ENCODE measurements around the gene ANAPC5.
"Not testable (repeated sequence)": the region's sequence is repeated elsewhere in the genome, so short reads cannot be mapped to it uniquely, and the experiment has no call there.

Gene ANAPC5

DNA sequence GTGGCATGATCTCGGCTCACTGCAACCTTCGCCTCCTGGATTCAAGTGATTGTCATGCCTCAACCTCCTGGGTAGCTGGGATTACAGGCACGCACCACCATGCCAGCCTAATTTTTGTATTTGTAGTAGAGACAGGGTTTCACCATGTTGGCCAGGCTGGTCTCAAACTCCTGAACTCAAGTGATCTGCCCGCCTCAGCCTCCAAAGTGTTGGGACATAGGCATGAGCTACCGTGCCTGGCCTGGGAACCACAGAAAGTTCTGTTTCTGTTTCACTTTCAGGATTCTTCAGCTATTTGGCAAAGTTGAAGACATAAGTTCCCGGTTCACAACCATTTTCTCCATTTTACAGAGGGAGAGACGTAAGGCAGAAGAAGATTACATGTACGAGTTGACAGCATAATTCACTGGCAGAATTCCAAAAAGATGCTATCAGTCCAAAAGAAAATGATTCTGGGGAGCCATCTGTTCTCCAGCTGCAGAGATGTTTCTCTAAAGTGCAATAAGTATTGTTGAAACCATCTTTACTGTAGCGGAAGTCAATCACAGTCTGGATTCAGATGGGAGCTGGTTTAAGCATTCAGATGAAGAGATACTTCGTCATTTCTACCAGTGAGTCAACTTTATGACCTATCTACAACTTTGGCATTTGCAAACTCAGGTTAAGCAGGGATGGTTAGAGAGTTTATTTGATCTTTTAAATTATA is 39.6 kb upstream of the ANAPC5 start:
- no peak for TF ChIP-seq PAX5 (IDR thresholded peaks at IDR 0.05; ENCODE audit: insufficient read depth, low read length, severe bottlenecking)
- TF ChIP-seq TAF1 (IDR thresholded peaks at IDR 0.05; ENCODE audit: low read depth, low read length): no peak
- TF ChIP-seq POLR2A (IDR thresholded peaks at IDR 0.05; ENCODE audit: low read depth, low read length): no peak
- no peak for TF ChIP-seq POU2F2 (IDR thresholded peaks at IDR 0.05; ENCODE audit: low read depth, low read length)
- TF ChIP-seq POLR2AphosphoS5 (IDR thresholded peaks at IDR 0.05; ENCODE audit: low read depth, low read length): no peak
- peak; percentile 14 for DNase-seq (ENCODE audit: insufficient read length, low spot score)

DNA sequence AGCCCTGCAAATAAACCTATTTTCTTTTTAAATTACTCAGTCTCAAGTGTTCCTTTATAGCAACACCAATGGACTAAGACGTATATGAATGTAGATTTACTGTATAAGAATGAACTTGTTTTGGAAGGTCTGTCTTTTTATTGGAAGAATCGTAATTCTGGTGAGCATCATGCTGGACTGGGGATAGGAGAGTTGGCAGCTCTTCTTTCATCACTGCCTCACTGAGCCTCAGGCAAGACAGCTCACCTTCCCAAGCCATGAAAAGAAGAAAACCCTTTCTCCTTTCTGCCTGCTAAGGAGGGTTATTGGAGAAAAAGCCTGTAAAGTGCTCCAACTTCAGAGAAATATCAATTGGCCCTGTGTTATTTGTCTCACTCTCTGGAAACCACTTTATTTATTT is 38.6 kb upstream of the ANAPC5 start:
- no peak for TF ChIP-seq TAF1 (IDR thresholded peaks at IDR 0.05; ENCODE audit: low read depth, low read length)
- FAIRE-seq (no peak), DNase-seq (ENCODE audit: insufficient read length, low spot score) (no peak)

More for the DNA sequence above, 39.6 kb upstream of the ANAPC5 start:
- FAIRE-seq: no peak

DNA sequence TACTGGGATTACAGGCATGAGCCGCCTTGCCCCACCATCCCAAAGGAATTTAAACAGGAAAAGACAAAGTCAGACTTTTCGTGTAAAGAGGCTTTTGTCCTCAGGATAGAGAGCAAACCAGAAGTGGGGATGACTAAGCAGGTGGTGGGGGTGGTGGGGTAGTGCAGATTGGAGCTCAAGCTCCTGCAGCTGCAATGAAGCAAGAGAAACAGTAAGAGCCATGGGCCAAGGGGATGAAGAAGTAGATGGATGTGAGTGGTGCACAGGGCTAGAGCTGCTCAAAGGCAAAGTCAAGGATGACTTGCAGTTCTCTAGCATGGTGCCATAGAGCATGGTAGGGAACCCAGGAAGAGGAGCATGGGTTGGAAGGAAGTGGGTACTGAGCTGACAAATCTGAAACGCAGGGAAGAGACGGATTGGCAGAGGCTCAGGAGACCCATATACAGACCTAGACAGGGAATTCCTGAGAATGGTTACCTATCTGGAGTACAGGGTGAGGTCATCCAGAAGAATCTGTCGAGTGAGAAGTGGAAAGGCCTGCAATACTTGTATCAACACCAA is 36.3 kb upstream of the ANAPC5 start:
- DNase-seq (ENCODE audit: insufficient read length, low spot score) (no peak), FAIRE-seq (no peak)
- TF ChIP-seq TAF1 (IDR thresholded peaks at IDR 0.05; ENCODE audit: low read depth, low read length) (no peak), SPI1 (IDR thresholded peaks at IDR 0.05; ENCODE audit: low read depth, low read length) (no peak), POU2F2 (IDR thresholded peaks at IDR 0.05; ENCODE audit: low read depth, low read length) (no peak), PAX5 (IDR thresholded peaks at IDR 0.05; ENCODE audit: insufficient read depth, low read length, severe bottlenecking) (no peak), POLR2AphosphoS5 (IDR thresholded peaks at IDR 0.05; ENCODE audit: low read depth, low read length) (no peak), POLR2A (IDR thresholded peaks at IDR 0.05; ENCODE audit: low read depth, low read length) (no peak)

DNA sequence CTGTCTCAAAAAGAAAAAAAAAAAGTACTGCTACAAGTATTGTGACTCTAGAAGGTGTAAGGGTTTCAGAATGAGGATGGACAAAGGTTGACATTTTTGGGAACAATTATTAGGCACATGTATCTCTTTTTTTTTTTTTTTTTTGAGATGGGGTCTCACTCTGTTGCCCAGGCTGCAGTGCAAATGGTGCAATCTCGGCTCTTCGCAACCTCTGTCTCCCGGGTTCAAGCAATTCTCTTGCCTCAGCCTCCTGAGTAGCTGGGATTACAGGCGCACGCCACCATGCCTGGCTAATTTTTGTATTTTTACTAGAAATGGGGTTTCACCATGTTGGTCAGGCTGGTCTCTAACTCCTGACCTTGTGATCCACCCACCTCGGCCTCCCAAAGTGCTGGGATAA is 32.7 kb upstream of the ANAPC5 start:
- FAIRE-seq; DNase-seq (ENCODE audit: insufficient read length, low spot score): not testable (repeated sequence)

DNA sequence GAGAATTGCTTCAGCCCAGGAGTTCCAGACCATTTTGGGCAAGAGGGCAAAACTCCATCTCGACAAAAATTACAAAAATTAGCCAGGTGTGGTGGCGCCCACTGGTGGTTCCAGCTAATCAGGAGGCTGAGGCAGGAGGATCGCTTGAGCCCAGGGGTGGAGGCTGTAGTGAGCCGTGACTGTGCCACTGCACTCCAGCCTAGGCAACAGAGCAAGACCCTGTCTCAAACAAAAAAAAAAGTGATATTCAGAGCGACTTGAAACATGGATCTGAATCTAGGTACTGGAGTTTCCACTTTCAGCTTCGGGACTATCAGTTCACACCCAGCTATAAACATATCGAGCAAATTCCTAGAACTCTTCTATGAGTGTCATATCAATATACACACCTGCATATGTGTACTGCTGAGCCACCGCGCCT is 31.4 kb upstream of the ANAPC5 start:
- TF ChIP-seq TAF1 (IDR thresholded peaks at IDR 0.05; ENCODE audit: low read depth, low read length): no peak
- TF ChIP-seq SPI1 (IDR thresholded peaks at IDR 0.05; ENCODE audit: low read depth, low read length): no peak
- TF ChIP-seq POLR2AphosphoS5 (IDR thresholded peaks at IDR 0.05; ENCODE audit: low read depth, low read length): no peak
- TF ChIP-seq POLR2A (IDR thresholded peaks at IDR 0.05; ENCODE audit: low read depth, low read length): no peak
- no peak for DNase-seq (ENCODE audit: insufficient read length, low spot score)
- FAIRE-seq: no peak

DNA sequence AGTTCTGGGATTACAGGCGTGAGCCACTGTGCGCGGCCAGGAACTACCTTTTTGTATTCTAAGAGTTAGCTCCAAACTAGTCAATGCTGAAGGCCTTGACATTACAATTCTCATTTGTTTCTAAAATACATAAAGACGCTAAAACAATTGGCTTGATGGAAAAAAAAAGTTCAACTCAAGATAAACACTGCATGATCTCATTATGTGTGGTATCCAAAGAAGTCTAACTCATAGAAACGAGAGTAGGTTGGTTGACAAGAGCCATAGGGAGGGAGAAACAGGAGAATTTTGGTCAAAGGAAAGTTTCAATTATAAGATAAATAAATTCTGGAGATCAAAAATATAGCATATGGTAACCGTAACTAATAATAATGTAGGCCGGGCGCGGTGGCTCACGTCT is 27.7 kb upstream of the ANAPC5 start:
- no peak for TF ChIP-seq POLR2AphosphoS5 (IDR thresholded peaks at IDR 0.05; ENCODE audit: low read depth, low read length)
- no peak for TF ChIP-seq SPI1 (IDR thresholded peaks at IDR 0.05; ENCODE audit: low read depth, low read length)
- no peak for TF ChIP-seq POU2F2 (IDR thresholded peaks at IDR 0.05; ENCODE audit: low read depth, low read length)
- no peak for TF ChIP-seq PAX5 (IDR thresholded peaks at IDR 0.05; ENCODE audit: insufficient read depth, low read length, severe bottlenecking)
- no peak for TF ChIP-seq POLR2A (IDR thresholded peaks at IDR 0.05; ENCODE audit: low read depth, low read length)
- no peak for TF ChIP-seq TAF1 (IDR thresholded peaks at IDR 0.05; ENCODE audit: low read depth, low read length)
- no peak for DNase-seq (ENCODE audit: insufficient read length, low spot score)
- no peak for FAIRE-seq

DNA sequence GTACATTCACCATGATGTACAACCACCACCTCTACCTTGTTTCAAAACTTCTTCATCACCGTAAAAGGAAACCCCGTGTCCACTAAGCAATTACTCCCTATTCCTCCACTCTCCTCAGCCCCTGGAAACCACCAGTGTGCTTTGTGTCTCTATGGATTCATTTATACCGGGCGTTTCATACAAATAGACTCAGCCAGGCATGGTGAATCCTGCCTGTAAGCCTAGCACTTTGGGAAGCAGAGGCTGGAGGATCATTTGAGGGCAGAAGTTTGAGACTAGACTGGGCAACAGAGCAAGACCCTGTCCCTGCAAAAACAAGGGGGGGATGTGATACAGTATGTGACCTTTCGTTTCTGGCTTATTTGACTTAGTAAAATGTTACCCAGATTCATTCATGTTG is 26.5 kb upstream of the ANAPC5 start:
- FAIRE-seq (no peak), DNase-seq (ENCODE audit: insufficient read length, low spot score) (no peak)
- no peak for TF ChIP-seq POLR2A (IDR thresholded peaks at IDR 0.05; ENCODE audit: low read depth, low read length)
- TF ChIP-seq POLR2AphosphoS5 (IDR thresholded peaks at IDR 0.05; ENCODE audit: low read depth, low read length): no peak
- no peak for TF ChIP-seq SPI1 (IDR thresholded peaks at IDR 0.05; ENCODE audit: low read depth, low read length)
- no peak for TF ChIP-seq TAF1 (IDR thresholded peaks at IDR 0.05; ENCODE audit: low read depth, low read length)
- no peak for TF ChIP-seq PAX5 (IDR thresholded peaks at IDR 0.05; ENCODE audit: insufficient read depth, low read length, severe bottlenecking)
- no peak for TF ChIP-seq POU2F2 (IDR thresholded peaks at IDR 0.05; ENCODE audit: low read depth, low read length)

DNA sequence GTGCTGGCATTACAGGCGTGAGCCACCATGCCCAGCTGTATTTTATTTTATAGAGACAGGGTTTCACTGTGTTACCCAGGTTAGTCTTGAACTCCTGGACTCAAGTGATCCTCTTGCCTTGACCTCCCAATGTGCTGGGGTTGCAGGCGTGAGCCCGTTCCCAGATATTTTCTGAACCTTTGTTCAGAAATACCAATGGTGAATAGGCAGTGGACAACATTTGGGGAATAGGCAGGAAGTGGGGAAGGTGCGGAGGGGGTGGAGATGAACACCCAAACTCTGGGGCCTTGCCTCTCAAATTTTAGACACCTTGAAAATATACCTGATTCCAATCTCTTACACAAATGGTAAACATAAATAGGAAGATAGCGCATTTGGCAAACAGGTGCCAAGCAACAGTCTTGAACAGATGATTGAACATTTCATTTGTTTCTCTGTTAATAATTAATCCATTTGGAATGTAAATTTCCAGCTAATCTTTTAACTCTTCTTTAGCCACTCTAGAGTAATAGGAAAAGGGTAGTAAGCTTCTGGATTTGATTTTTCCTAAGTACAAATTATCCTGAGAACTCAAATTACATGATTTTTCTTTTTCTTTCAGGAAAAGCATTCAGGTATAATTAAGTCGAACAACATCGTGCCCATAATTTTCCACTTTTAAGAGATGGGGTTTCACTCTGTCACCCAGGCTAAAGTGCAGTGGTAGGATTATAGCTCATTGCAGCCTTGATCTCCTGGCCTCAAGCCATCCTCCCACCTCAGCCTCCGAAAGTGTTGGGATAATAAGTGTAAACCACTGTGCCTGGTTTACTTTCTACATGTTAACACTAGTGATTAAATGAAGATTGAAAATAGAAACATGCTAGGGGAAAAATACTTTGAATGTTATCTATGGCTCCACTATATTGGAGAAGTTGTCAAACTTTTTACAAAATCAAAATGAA is 24.8 kb upstream of the ANAPC5 start:
- TF ChIP-seq POLR2AphosphoS5 (IDR thresholded peaks at IDR 0.05; ENCODE audit: low read depth, low read length) (no peak), POLR2A (IDR thresholded peaks at IDR 0.05; ENCODE audit: low read depth, low read length) (no peak), POU2F2 (IDR thresholded peaks at IDR 0.05; ENCODE audit: low read depth, low read length) (no peak), PAX5 (IDR thresholded peaks at IDR 0.05; ENCODE audit: insufficient read depth, low read length, severe bottlenecking) (no peak), TAF1 (IDR thresholded peaks at IDR 0.05; ENCODE audit: low read depth, low read length) (no peak), SPI1 (IDR thresholded peaks at IDR 0.05; ENCODE audit: low read depth, low read length) (no peak)
- FAIRE-seq: no peak
- no peak for DNase-seq (ENCODE audit: insufficient read length, low spot score)

DNA sequence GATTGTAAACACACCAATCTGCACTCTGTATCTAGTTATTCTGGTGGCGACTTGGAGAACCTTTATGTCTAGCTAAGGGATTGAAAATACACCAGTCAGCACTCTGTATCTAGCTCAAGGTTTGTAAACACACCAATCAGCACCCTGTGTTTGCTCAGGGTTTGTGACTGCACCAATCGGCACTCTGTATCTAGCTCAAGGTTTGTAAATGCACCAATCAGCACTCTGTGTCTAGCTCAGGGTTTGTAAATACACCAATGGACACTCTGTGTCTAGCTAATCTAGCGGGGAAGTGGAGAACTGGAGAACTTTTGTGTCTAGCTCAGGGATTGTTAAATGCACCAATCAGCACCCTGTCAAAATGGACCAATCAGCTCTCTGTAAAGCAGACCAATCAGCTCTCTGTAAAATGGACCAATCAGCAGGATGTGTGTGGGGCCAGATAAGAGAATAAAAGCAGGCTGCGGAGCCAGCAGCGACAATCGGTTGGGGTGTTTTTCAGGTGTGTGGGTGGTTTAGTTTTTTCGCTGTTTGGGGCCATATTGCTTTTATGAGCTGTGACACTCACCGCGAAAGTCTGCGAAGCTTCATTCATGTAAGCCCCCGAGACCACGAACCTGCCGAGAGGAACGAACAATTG is 22.9 kb upstream of the ANAPC5 start:
- DNase-seq (ENCODE audit: insufficient read length, low spot score); FAIRE-seq: not testable (repeated sequence)

DNA sequence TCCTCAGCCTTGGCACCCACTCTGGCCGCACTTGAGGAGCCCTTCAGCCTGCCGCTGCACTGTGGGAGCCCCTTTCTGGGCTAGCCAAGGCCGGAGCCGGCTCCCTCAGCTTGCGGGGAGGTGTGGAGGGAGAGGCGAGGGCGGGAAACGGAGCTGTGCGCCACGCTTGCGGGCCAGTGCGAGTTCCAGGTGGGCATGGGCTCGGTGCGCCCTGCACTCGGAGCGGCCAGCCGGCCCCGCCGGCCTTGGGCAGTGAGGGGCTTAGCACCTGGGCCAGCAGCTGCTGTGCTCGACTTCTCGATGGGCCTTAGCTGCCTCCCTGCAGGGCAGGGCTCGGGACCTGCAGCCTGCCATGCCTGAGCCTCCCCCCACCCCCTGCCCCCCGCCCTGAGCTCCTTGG is 22.1 kb upstream of the ANAPC5 start:
- FAIRE-seq; DNase-seq (ENCODE audit: insufficient read length, low spot score): not testable (repeated sequence)

Measured in GM12891 (cell line).